Effector memory CD8-positive, alpha-beta T cell (primary cell): ENCODE data around the gene RREB1.

Experiments used
- ATAC-seq: fragments of 150-1000 bp; cut with Tn5 transposase; replicated peaks from 2 replicates; pipeline ENCODE4 v1.10.0; 2021; ENCODE audit warnings: mild to moderate bottlenecking, moderate library complexity
- DNase-seq, 3 experiments: peaks; one replicate each; pipeline ENCODE4 v3.0.0; 2021
- H3K27ac Mint-ChIP-seq, 2 donors: one replicate each; pipeline ENCODE4 v1.8.0; 2022; ENCODE audit warnings: mild to moderate bottlenecking in 2 of 2, mixed read lengths in 2 of 2, moderate library complexity in 2 of 2
- H3K27me3 Mint-ChIP-seq, 2 donors: one replicate each; pipeline ENCODE4 v1.8.0; 2022; ENCODE audit warnings: mixed read lengths in 2 of 2
- H3K36me3 Mint-ChIP-seq: one replicate; pipeline ENCODE4 v1.8.0; 2022; ENCODE audit warnings: mild to moderate bottlenecking, moderate library complexity, mixed read lengths; ENCODE audit not compliant: insufficient read depth
- H3K4me1 Mint-ChIP-seq, 2 donors: one replicate each; pipeline ENCODE4 v1.8.0; 2022; ENCODE audit warnings: low read depth in 2 of 2, mixed read lengths in 2 of 2
- H3K4me3 Mint-ChIP-seq, 2 donors: one replicate each; pipeline ENCODE4 v1.8.0; 2022; ENCODE audit warnings: mild to moderate bottlenecking in 2 of 2, mixed read lengths in 2 of 2, moderate library complexity in 2 of 2
- H3K9me3 Mint-ChIP-seq, 2 donors: one replicate each; pipeline ENCODE4 v1.8.0; 2022; ENCODE audit warnings: mixed read lengths in 2 of 2

RREB1 gene

DNA sequence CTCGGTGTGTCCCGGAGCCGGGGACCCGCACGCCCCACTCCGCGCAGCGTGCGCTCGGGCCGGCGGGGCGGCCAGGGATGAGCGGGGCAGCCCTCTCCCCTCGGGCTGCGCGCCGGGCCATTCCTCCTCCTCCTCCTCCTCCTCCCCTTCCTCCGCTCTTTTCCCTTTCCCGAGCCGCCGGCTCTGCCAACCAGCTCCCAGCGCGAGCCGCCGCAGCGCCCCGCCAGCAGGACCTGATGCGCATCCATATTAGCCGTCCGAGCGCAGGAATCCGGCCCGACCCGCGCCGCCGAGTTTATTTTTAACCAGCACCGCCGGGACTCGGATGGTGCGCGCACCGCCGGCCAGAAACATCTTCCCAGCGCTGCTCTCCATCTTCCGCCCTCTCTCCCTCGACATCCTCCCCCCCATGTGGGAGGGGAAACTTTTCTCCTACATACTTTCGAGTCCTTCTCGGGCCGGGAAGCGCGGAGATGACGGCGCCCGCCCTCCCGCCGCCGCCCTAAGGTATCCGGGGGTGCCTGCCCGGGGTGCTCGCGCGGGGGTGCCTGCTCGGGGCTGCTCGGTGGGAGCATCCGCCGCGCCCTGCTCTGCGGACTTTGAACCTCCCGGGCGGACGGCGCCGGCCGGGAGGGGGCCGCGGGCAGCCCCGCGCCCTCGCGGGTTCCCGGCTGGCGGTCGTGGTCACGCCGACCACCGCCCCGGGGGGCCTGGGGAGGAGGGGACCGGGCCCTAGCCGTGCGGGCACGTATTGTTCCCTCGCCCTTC, 619 bp downstream of the RREB1 start:
- peaks cover 15% of the 10 kb centered on the region for H3K36me3 Mint-ChIP-seq

DNA sequence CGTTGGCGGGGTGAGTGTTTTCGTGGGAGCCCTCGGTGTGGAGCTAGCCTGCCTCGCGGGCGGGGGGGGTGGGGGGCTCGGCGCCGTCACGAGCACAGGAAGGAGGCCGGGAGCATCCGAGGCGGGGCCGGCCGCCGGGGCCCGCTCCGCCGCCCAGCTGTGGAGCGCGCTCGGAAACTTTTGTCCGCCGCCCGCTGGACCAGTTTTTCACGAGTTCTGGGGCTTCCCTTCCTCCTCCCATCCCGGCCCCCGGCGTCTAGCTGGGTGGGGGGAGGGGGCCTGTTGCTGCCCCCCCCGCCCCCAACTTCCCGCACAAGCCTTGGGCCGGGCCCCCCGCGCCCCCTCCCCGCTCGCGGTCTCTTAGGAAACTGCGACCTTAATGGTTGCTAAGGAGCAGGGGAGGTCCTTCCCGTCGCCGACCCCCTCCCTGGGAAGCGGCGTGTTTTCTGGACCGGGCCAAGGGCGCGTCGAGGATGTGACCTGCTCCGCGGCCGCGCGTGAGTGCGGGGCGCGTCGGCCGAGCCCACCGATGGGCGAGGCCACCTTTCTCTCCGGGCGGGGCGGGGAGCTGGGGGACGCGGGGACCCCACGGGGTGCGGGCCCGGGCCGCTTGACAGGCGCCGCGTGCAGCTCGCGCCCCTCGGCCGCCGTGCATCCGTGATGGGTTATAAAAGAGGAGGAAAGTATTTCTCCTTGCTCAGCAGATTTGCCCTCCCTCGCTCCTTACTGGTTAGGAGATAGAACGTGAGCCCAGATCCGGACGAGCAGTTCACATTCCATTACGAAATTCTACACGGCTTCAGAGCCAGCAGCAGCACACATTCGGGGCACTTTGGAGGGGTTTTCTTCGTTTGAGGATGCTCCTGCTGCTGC, 1.4 kb downstream of the RREB1 start:
- DNase-seq (peak in 1 of 3 experiments; percentile 4), ATAC-seq (peak; percentile 16)
- peaks cover 15% of the 10 kb centered on the region for H3K36me3 Mint-ChIP-seq
- peak overlapping the region; percentile 81 to 88 for H3K4me3 Mint-ChIP-seq
- peak overlapping the region; percentile 87 to 90 for H3K27ac Mint-ChIP-seq
- H3K4me1 Mint-ChIP-seq: peaks cover 30 to 41% of the 10 kb centered on the region in 2 donors
- H3K27me3 Mint-ChIP-seq: no peaks in the 10 kb centered on the region
- H3K9me3 Mint-ChIP-seq: no peaks in the 10 kb centered on the region

More for the DNA sequence above, 619 bp downstream of the RREB1 start:
- Mint-ChIP-seq H3K9me3 (no peaks in the 10 kb centered on the region), H3K4me3 (peak overlapping the region; percentile 96 to 98), H3K27me3 (no peaks in the 10 kb centered on the region), H3K27ac (peak overlapping the region; percentile 85 to 94), H3K4me1 (peaks cover 30 to 35% of the 10 kb centered on the region in 2 donors)
- DNase-seq (peak; percentile 17 to 33 (median 19)), ATAC-seq (peak; percentile 28)

GRCh38 chr6:7110092-7110792, 2.5 kb downstream of the RREB1 start:
- peak overlapping the region; percentile 87 to 90 for H3K27ac Mint-ChIP-seq
- ATAC-seq: no peak
- H3K9me3 Mint-ChIP-seq: no peaks in the 10 kb centered on the region
- H3K27me3 Mint-ChIP-seq: no peaks in the 10 kb centered on the region
- H3K4me3 Mint-ChIP-seq: peak overlapping the region; percentile 81 to 88
- H3K36me3 Mint-ChIP-seq: peaks cover 15% of the 10 kb centered on the region
- DNase-seq: no peak
- H3K4me1 Mint-ChIP-seq: peaks cover 32 to 43% of the 10 kb centered on the region in 2 donors

- Mint-ChIP-seq H3K4me1 (peaks cover 41 to 53% of the 10 kb centered on the region in 2 donors), H3K36me3 (peaks cover 19% of the 10 kb centered on the region)
Observed at GRCh38 chr6:7111095-7111690, 3.4 kb downstream of the RREB1 start.

DNA sequence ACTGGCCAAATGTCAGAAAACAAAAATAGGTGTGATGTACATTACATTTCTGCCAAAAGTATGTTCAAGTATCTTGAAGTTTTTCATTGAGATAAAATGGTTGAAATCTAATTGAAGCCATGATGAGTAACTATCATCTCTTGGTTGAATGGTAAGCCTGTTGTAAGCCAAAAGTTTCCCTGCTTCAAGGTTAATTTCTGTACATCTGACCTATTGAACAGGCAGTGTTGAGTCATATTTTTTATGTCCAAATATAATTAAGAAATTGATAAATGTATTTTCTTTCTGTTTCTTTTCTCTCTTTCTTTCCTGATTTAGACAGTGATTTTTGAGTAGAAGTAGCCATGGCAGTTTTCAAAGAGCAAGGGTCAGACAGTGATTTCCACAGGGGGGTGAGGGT, 4.4 kb downstream of the RREB1 start:
- H3K27me3 Mint-ChIP-seq: no peaks in the 10 kb centered on the region
- peaks cover 38 to 55% of the 10 kb centered on the region in 2 donors for H3K4me1 Mint-ChIP-seq
- H3K4me3 Mint-ChIP-seq: peak overlapping the region; percentile 5 to 35
- no peak for DNase-seq
- no peak for ATAC-seq
- H3K36me3 Mint-ChIP-seq: peaks cover 11% of the 10 kb centered on the region
- H3K9me3 Mint-ChIP-seq: no peaks in the 10 kb centered on the region
- no peak overlapping the region for H3K27ac Mint-ChIP-seq

More at GRCh38 chr6:7111095-7111690, 3.4 kb downstream of the RREB1 start:
- no peak overlapping the region for H3K27ac Mint-ChIP-seq
- ATAC-seq (no peak), DNase-seq (no peak)
- H3K4me3 Mint-ChIP-seq: no peak overlapping the region
- H3K9me3 Mint-ChIP-seq: no peaks in the 10 kb centered on the region
- no peaks in the 10 kb centered on the region for H3K27me3 Mint-ChIP-seq

DNA sequence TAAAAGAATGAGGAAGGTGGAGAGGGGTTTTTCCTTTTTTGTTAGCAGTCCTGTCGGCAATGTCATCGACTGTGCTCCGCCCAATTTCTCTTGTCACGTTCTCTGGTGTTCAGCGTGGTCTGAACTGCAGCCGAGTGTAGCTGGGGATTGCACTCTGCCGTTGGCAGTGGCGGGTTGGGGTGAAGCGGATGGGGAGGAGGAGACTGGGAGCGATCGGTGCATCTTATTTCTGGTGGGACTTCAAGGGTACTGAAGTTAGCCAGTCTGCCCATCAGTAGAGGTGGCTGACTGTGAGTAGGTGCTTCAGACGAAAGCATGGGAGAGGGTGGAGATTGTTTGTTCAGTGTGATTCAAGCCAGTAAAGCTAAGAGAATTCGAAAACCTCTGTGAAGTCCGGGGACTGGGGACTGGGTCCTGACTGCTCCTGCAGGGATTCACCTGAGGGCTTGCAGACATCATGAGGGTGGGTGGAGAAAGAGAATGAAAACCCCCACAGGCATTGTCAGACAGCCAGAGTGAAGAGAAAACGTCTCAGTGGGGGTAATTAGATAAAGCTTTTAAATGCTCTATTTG, 5.1 kb downstream of the RREB1 start:
- Mint-ChIP-seq H3K27ac (peak overlapping the region; percentile 24 to 48), H3K9me3 (no peaks in the 10 kb centered on the region), H3K4me3 (peak overlapping the region; percentile 5 to 35), H3K36me3 (peaks cover 6% of the 10 kb centered on the region), H3K27me3 (no peaks in the 10 kb centered on the region), H3K4me1 (peaks cover 38 to 55% of the 10 kb centered on the region in 2 donors)
- ATAC-seq (peak; percentile 25), DNase-seq (peak in 1 of 3 experiments; percentile 6)

DNA sequence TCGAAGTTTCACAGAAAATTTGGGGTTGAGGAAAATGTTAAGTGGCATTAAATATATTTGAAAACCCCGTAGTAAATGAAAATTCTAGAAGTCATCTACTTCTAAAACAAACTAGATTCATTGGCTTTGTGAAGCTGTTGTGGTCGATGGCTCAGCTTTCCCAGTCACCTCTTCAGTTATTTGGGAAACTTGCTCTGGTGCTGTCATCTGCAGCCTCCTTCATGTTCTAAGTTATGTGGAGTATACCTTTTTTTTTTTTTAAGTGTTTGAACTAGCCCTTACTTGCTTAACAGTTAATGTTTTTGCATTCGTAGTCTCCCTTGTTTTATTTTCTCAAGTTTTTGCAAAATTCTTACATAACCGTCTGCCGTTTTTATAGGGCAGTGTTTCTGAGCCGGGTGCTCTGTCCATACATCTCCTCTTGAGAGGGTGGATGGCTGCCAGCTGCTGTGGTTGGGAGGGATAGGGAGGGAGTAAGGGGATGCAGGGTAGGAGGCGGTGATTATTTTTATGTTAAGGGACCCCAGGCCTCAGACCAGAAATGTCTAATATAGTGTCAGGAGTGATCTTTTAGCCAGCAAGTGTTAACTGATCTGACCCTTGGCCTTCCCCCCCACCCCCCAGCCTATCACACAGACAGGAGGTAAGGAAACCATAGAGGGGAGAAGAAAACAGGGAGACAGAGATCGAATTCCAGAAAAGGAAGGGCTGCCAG, 7.1 kb downstream of the RREB1 start:
- Mint-ChIP-seq H3K4me3 (no peak overlapping the region), H3K27ac (peak overlapping the region; percentile 20 to 71), H3K9me3 (no peaks in the 10 kb centered on the region), H3K4me1 (peaks cover 45 to 63% of the 10 kb centered on the region in 2 donors), H3K36me3 (peaks cover 6% of the 10 kb centered on the region), H3K27me3 (no peaks in the 10 kb centered on the region)
- no peak for ATAC-seq
- no peak for DNase-seq

DNA sequence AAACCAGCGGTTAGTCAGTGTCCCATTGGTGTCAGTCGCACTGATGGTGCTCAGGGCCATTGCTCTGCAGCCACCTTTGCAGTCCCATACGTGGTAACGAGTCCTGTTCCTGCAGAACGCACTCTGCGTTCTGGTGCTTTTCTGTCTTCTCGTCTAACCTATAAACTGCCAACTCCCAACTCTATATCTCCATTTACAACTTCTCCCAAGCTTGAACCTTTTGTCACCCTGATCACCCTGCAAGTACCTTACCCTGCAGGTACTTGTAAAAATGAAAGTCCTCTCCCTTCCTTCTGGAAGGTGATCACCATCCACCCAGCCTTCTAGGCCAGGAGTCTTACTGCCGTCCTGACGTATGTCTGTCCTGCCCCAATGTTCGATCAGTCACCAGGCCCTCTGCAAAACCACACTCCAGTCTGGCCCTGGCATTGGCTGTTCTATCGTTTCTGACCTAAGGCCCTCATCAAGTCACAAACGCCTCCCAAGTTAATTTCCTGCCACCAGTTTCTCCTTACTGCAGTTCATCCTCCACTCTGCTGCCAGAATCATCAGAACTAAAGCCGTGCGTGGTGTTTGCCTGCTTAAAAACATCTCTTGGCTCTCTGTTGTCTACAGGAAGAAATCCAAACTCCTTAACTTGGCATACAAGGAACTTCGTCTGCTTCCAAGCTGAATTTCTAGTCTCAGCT, 7.9 kb downstream of the RREB1 start:
- peak overlapping the region; percentile 65 to 71 for H3K27ac Mint-ChIP-seq
- no peaks in the 10 kb centered on the region for H3K27me3 Mint-ChIP-seq
- H3K9me3 Mint-ChIP-seq: no peaks in the 10 kb centered on the region
- peaks cover 41 to 62% of the 10 kb centered on the region in 2 donors for H3K4me1 Mint-ChIP-seq
- no peak overlapping the region for H3K4me3 Mint-ChIP-seq
- peaks cover 6% of the 10 kb centered on the region for H3K36me3 Mint-ChIP-seq
- DNase-seq (no peak), ATAC-seq (no peak)

DNA sequence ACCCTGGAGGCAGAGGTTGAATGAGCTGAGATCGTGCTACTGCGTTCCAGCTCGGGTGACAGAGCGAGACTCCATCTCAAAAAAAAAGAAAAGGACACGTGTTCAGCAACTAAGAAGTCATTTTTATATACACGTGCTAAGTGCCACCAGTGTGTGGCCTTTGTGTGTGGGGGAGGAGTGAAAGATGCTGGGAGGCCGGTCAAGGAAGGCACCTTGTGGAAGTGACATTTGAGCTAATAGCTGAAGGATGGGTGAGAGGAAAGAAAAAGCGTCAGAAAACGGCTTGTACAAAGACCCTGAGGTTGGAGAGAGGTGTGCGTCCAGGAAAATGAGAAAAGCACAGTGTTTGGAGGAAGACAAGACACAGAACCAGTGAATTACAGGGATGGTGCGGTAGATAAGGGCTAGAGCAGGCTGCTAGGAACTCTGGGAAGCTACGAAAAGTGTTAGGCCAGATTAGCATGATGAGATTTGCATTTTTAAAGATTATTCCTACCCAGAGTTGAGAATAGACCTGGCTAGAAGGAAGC, 11.6 kb downstream of the RREB1 start:
- ATAC-seq (no peak), DNase-seq (no peak)
- no peak overlapping the region for H3K4me3 Mint-ChIP-seq
- H3K36me3 Mint-ChIP-seq: peaks cover 12% of the 10 kb centered on the region
- H3K4me1 Mint-ChIP-seq: peaks cover 36 to 51% of the 10 kb centered on the region in 2 donors
- peak overlapping the region in 1 of 2 donors; percentile 17 for H3K27ac Mint-ChIP-seq
- H3K27me3 Mint-ChIP-seq: no peaks in the 10 kb centered on the region
- H3K9me3 Mint-ChIP-seq: no peaks in the 10 kb centered on the region

DNA sequence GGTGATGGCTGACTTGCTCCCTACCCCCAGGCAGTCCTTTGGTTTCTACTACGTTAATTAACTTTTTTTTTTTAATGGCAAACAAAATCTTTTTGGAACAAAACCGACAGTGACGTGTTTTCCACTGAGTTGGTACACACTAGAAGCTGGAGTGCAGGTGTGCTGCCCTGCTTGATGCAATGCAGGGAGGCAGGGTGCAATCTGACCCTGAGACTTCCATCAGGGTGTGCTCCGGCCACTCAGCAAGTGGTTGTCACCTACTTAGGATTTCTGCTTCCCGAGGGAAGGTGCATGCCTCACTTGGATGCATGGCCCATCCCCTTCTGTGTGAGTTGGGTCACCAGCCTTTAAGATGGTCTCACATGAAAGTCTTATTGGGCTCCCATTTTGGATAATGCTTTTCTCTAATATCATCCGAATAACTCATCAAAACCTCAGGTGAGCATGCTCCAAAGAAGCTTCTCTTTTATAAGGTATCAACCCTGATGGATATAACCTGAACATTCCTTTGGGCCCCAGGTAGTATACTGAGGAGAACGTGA, 14.0 kb downstream of the RREB1 start:
- Mint-ChIP-seq H3K4me1 (peaks cover 41 to 55% of the 10 kb centered on the region in 2 donors), H3K27me3 (no peaks in the 10 kb centered on the region)
- DNase-seq: no peak

GRCh38 chr6:7122684-7123083, 14.9 kb downstream of the RREB1 start:
- peaks cover 49 to 60% of the 10 kb centered on the region in 2 donors for H3K4me1 Mint-ChIP-seq

More for the DNA sequence above, 14.0 kb downstream of the RREB1 start:
- no peak for ATAC-seq
- H3K9me3 Mint-ChIP-seq: no peaks in the 10 kb centered on the region
- H3K27ac Mint-ChIP-seq: no peak overlapping the region
- no peak overlapping the region for H3K4me3 Mint-ChIP-seq
- peaks cover 9% of the 10 kb centered on the region for H3K36me3 Mint-ChIP-seq

More at GRCh38 chr6:7122684-7123083, 14.9 kb downstream of the RREB1 start:
- no peak for ATAC-seq
- no peak overlapping the region for H3K4me3 Mint-ChIP-seq
- H3K9me3 Mint-ChIP-seq: no peaks in the 10 kb centered on the region
- no peak for DNase-seq
- H3K27me3 Mint-ChIP-seq: no peaks in the 10 kb centered on the region
- peaks cover 12% of the 10 kb centered on the region for H3K36me3 Mint-ChIP-seq
- H3K27ac Mint-ChIP-seq: no peak overlapping the region
